Erythroblast (primary cell): ENCODE results near the gene MAST4.

ENCODE experiments used
- GATA1 ChIP-seq: IDR thresholded peaks from 2 replicates; pipeline ENCODE4 v1.6.1; 2011; ENCODE audit warnings: low read depth, mild to moderate bottlenecking, control low read depth, low read length, moderate library complexity
- POLR2A ChIP-seq: IDR thresholded peaks from 2 replicates; pipeline ENCODE4 v1.6.1; 2011; ENCODE audit warnings: mild to moderate bottlenecking, low read length

DNA sequence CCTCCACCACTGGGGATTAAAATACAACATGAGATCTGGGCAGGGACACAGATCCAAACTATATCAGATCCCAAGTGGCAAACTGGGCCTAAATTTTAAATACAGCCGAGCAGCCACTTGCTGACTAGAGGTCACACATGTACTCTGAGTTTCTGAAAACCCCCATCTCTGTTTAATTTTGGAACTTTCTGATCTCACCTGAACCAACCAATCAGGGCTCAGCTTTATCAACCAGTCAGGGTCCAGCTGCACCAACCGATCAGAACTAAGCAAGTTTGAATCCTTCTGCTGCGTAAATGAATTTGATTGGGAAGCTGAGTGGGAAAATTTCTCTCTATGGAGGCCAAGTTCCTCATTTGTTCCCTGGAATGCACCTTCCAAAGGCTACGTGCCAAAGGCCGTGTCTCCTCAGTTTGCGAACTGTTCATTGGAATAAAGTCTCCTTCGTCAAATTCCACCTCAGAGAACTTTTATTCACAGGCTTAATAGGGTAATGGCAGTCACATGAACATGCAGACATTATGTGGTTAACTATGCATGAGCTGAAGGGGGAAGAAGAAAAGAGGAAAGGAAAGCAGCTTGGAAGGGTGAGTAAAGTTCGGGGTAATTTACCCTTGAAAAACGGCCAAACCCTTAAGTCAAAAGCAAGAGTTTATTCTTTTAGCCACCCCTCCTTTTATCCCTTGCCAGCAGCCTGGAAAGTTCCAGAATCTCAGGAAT lies 596.7 kb downstream of the MAST4 start:
- TF ChIP-seq POLR2A = no peak
- TF ChIP-seq GATA1 = no peak
